HG02852 (cell line): ENCODE data around the gene SMCO3.

Experiments used
- ATAC-seq: cut with Tn5 transposase; IDR thresholded peaks from one replicate; pipeline ENCODE4 v1.9.1; 2021; ENCODE audit warnings: mild to moderate bottlenecking, moderate library complexity; ENCODE audit not compliant: unreplicated experiment

SMCO3 gene

GRCh38 chr12:14814014-14814413 is at the start of gene SMCO3:
Gene SMCO3 (minus strand): TSS chr12:14814182. CDS start chr12:14806680, 7,502 bp downstream.
- no peak for ATAC-seq

GRCh38 chr12:14860490-14860889 is 46.5 kb upstream of the SMCO3 start:
- ATAC-seq, result no peak

- no peak for ATAC-seq
These were observed 44.5 kb upstream of the SMCO3 start for GRCh38 chr12:14858513-14858912.

GRCh38 chr12:14854586-14855183 is 40.7 kb upstream of the SMCO3 start:
- no peak for ATAC-seq

GRCh38 chr12:14853961-14854360 is 40.0 kb upstream of the SMCO3 start:
- no peak for ATAC-seq

GRCh38 chr12:14852880-14853279 is 38.9 kb upstream of the SMCO3 start:
- no peak for ATAC-seq

- peak; percentile 88 for ATAC-seq
These were observed 37.1 kb upstream of the SMCO3 start for GRCh38 chr12:14850929-14851663.

- no peak for ATAC-seq
These were observed 35.7 kb upstream of the SMCO3 start for GRCh38 chr12:14849661-14850060.

- no peak for ATAC-seq
These were observed 33.0 kb upstream of the SMCO3 start for GRCh38 chr12:14846876-14847580.

GRCh38 chr12:14846042-14846587 is 32.1 kb upstream of the SMCO3 start:
- no peak for ATAC-seq

- ATAC-seq, result peak; percentile 51
These were observed 31.4 kb upstream of the SMCO3 start for GRCh38 chr12:14845350-14845750.

- no peak for ATAC-seq
These were observed 30.4 kb upstream of the SMCO3 start for GRCh38 chr12:14844401-14844800.

GRCh38 chr12:14843425-14843887 is 29.5 kb upstream of the SMCO3 start, which contains the start of gene ART4:
Gene ART4 (minus strand): TSS chr12:14843526. CDS start chr12:14843113, 413 bp downstream.
- ATAC-seq, result no peak

GRCh38 chr12:14842315-14842714 is 28.3 kb upstream of the SMCO3 start:
- no peak for ATAC-seq

- no peak for ATAC-seq
These were observed 27.8 kb upstream of the SMCO3 start for GRCh38 chr12:14841761-14842160.

- ATAC-seq, result no peak
These were observed 26.6 kb upstream of the SMCO3 start for GRCh38 chr12:14840616-14841015.

GRCh38 chr12:14839262-14839661 is 25.3 kb upstream of the SMCO3 start:
- no peak for ATAC-seq

GRCh38 chr12:14836336-14837210 is 22.6 kb upstream of the SMCO3 start:
- no peak for ATAC-seq

GRCh38 chr12:14834509-14834908 is 20.5 kb upstream of the SMCO3 start:
- no peak for ATAC-seq

- ATAC-seq, result no peak
These were observed 20.0 kb upstream of the SMCO3 start for GRCh38 chr12:14833952-14834351.
